ENCODE measurements around the gene SH3GL1.

DNA sequence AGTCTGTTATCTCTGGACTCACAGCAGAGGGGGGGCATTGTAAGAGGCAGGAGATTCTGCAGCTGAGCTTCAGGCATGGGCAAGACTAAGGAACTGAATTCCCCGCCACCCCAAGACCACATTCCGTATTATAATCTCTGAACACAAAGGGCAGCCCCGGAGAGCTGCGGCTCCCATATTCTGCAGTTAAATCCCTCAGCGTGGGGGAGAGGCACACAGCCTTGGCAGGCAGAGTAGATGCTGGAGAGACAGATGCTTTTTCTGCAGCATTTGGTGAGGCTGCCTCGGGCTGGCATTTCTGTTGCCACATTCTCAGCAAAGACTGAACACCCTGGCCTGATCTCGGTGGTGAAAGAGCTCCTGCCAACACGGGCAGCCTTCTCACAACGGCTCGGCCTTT lies 15.0 kb upstream of the SH3GL1 start:
- no peak for TF ChIP-seq EZH2 (IDR thresholded peaks at IDR 0.05)
- no peak for TF ChIP-seq POLR2AphosphoS5 (IDR thresholded peaks at IDR 0.05; ENCODE audit: borderline replicate concordance, low read depth, low read length)

Measured in SK-N-MC (cell line).